ENCODE measurements around the gene TSPAN32.

The TSPAN32 gene

DNA sequence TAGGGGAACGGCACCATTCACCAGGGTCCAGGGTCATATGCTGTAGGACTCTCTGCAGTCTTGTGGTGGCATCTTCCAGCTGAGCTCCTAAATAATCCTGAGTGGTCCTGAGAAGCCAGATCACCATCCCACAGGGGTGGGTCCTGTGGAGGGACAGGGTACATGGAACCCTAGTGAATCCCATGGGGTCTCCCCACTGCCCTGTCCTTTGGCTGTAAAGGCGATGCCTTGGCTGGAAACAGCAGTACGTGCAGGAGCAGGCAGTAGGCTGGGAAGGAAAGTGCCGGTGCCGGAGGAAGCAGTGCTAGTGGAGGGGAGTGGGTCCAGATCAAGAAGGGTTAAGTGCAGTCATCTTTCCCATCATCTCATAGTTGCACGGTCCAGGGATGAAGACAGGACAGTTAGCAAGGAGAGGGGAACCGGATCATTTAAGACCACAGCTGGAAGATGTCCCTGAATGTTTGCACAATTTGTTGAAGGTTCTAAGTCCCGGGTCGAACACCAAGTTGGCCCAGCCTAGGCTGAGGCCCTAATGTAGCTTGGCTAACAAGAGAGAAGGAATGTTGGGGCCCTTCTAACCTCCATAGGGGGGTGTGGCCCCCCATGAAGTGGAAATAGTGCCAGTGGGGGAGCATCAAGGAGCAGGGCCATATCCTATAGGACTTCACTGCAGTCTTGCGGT, 18.1 kb downstream of the TSPAN32 start:
- TF ChIP-seq TAF1 (IDR thresholded peaks at IDR 0.05; ENCODE audit: low read depth) (no peak), RAD21 (IDR thresholded peaks at IDR 0.05; ENCODE audit: low read depth) (no peak), ZBTB7A (IDR thresholded peaks at IDR 0.05; ENCODE audit: low read depth) (no peak), TCF12 (IDR thresholded peaks at IDR 0.05; ENCODE audit: low read depth) (no peak)

DNA sequence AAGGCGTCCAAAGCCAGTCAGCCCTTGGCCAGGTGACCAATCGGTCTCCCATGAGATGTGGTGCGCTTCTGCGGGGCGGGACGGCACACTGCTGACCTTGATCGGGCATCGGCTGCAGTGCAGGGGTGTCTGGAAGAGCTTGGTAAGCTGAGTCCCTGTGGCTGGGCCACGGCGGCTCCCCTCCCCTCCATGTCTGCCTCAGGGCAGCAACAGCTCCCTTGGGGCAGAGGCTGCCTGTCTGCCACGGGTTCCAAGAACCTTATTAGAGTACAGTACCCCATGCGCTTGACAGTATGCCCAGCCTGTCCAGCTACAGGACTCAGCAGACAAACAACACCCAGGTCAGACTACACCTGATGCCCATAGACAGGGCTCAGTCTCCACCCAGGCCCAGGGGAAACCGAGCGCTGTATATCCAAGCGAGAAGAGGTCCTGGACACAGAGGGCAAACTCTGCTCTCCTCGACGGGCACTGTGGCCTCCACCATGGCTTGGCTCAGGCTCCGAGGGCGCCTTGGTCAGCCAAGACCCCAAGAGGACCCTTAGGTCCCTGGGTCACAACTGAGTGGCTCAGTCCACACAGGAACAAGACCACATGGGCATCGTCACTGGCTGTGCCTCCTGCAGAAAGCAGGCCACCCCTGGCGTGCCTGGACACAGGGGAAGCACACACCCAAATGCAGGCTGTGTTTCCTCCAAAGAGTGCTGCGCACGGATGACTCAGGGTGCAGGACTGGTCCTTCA, 18.9 kb downstream of the TSPAN32 start:
- TF ChIP-seq MAX (IDR thresholded peaks at IDR 0.05) (no peak), RAD21 (IDR thresholded peaks at IDR 0.05; ENCODE audit: low read depth) (no peak), EP300 (IDR thresholded peaks at IDR 0.05; ENCODE audit: borderline replicate concordance) (no peak), FOXM1 (IDR thresholded peaks at IDR 0.05; ENCODE audit: borderline replicate concordance, low read depth) (no peak), YY1 (IDR thresholded peaks at IDR 0.05; ENCODE audit: low read depth) (no peak), TCF12 (IDR thresholded peaks at IDR 0.05; ENCODE audit: low read depth) (no peak), TAF1 (IDR thresholded peaks at IDR 0.05; ENCODE audit: low read depth) (no peak), TEAD4 (IDR thresholded peaks at IDR 0.05) (no peak), NFIC (IDR thresholded peaks at IDR 0.05) (no peak)

GRCh38 chr11:2321311-2321683, 19.5 kb downstream of the TSPAN32 start:
- TF ChIP-seq YY1 (IDR thresholded peaks at IDR 0.05; ENCODE audit: low read depth) (no peak), RAD21 (IDR thresholded peaks at IDR 0.05; ENCODE audit: low read depth) (no peak), MAX (IDR thresholded peaks at IDR 0.05) (no peak), ZBTB7A (IDR thresholded peaks at IDR 0.05; ENCODE audit: low read depth) (no peak), TEAD4 (IDR thresholded peaks at IDR 0.05) (no peak), CEBPB (IDR thresholded peaks at IDR 0.05) (no peak), FOXM1 (IDR thresholded peaks at IDR 0.05; ENCODE audit: borderline replicate concordance, low read depth) (no peak), TCF12 (IDR thresholded peaks at IDR 0.05; ENCODE audit: low read depth) (no peak)
- TF ChIP-seq, protein P1, sequence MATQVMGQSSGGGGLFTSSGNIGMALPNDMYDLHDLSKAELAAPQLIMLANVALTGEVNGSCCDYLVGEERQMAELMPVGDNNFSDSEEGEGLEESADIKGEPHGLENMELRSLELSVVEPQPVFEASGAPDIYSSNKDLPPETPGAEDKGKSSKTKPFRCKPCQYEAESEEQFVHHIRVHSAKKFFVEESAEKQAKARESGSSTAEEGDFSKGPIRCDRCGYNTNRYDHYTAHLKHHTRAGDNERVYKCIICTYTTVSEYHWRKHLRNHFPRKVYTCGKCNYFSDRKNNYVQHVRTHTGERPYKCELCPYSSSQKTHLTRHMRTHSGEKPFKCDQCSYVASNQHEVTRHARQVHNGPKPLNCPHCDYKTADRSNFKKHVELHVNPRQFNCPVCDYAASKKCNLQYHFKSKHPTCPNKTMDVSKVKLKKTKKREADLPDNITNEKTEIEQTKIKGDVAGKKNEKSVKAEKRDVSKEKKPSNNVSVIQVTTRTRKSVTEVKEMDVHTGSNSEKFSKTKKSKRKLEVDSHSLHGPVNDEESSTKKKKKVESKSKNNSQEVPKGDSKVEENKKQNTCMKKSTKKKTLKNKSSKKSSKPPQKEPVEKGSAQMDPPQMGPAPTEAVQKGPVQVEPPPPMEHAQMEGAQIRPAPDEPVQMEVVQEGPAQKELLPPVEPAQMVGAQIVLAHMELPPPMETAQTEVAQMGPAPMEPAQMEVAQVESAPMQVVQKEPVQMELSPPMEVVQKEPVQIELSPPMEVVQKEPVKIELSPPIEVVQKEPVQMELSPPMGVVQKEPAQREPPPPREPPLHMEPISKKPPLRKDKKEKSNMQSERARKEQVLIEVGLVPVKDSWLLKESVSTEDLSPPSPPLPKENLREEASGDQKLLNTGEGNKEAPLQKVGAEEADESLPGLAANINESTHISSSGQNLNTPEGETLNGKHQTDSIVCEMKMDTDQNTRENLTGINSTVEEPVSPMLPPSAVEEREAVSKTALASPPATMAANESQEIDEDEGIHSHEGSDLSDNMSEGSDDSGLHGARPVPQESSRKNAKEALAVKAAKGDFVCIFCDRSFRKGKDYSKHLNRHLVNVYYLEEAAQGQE (IDR thresholded peaks at IDR 0.05; ENCODE audit: low read depth): no peak

- TF ChIP-seq CREB1 (IDR thresholded peaks at IDR 0.05; ENCODE audit: low read depth) (no peak), YY1 (IDR thresholded peaks at IDR 0.05; ENCODE audit: low read depth) (no peak), EGR1 (IDR thresholded peaks at IDR 0.05) (no peak), USF1 (IDR thresholded peaks at IDR 0.05) (no peak), TAF1 (IDR thresholded peaks at IDR 0.05; ENCODE audit: low read depth) (no peak), TEAD4 (IDR thresholded peaks at IDR 0.05) (no peak)
- TF ChIP-seq, protein P1 (IDR thresholded peaks at IDR 0.05; ENCODE audit: low read depth): no peak
These were observed 23.3 kb downstream of the TSPAN32 start for GRCh38 chr11:2325123-2325522.

GRCh38 chr11:2325719-2326118, 23.9 kb downstream of the TSPAN32 start:
- no peak for TF ChIP-seq ZBTB7A (IDR thresholded peaks at IDR 0.05; ENCODE audit: low read depth)
- no peak for TF ChIP-seq EGR1 (IDR thresholded peaks at IDR 0.05)
- no peak for TF ChIP-seq CREB1 (IDR thresholded peaks at IDR 0.05; ENCODE audit: low read depth)
- TF ChIP-seq MAX (IDR thresholded peaks at IDR 0.05): no peak
- TF ChIP-seq, protein P1 (IDR thresholded peaks at IDR 0.05; ENCODE audit: low read depth): no peak
- TF ChIP-seq RAD21 (IDR thresholded peaks at IDR 0.05; ENCODE audit: low read depth): no peak
- TF ChIP-seq EP300 (IDR thresholded peaks at IDR 0.05; ENCODE audit: borderline replicate concordance): no peak
- TF ChIP-seq USF1 (IDR thresholded peaks at IDR 0.05): no peak
- TF ChIP-seq TCF12 (IDR thresholded peaks at IDR 0.05; ENCODE audit: low read depth): no peak

Data from Ishikawa (cell line).